Prostate gland (tissue), 2 donors: ENCODE data around the gene PTPRD.

ENCODE experiments used
- POLR2A ChIP-seq: fragments of 450-650 bp; IDR thresholded peaks from one replicate; pipeline ENCODE4 v1.6.1; 2016; ENCODE audit warnings: antibody characterized with exemption, mild to moderate bottlenecking
- TF ChIP-seq, protein P1 (sequence below), 4 experiments: fragments of 200-600 bp in 2 of 4; fragments of 450-650 bp in 2 of 4; sonication (generic) in 2 of 4; IDR thresholded peaks; 1 replicate in 3 of 4; 2 replicates in 1 of 4; pipeline ENCODE4 v1.5.1; 2016 to 2019; ENCODE audit warnings: antibody characterized with exemption in 4 of 4, mild to moderate bottlenecking in 2 of 4, moderate library complexity in 2 of 4

- TF ChIP-seq, protein P1, sequence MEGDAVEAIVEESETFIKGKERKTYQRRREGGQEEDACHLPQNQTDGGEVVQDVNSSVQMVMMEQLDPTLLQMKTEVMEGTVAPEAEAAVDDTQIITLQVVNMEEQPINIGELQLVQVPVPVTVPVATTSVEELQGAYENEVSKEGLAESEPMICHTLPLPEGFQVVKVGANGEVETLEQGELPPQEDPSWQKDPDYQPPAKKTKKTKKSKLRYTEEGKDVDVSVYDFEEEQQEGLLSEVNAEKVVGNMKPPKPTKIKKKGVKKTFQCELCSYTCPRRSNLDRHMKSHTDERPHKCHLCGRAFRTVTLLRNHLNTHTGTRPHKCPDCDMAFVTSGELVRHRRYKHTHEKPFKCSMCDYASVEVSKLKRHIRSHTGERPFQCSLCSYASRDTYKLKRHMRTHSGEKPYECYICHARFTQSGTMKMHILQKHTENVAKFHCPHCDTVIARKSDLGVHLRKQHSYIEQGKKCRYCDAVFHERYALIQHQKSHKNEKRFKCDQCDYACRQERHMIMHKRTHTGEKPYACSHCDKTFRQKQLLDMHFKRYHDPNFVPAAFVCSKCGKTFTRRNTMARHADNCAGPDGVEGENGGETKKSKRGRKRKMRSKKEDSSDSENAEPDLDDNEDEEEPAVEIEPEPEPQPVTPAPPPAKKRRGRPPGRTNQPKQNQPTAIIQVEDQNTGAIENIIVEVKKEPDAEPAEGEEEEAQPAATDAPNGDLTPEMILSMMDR (IDR thresholded peaks at IDR 0.05) = no peak
- TF ChIP-seq POLR2A = no peak
These were observed 1897.0 kb downstream of the PTPRD start for GRCh38 chr9:8715788-8716187.
